Stimulated activated naive CD8-positive, alpha-beta T cell treated with anti-CD3 and anti-CD28 coated beads, Interleukin-15, amount 100 ng/mL, for 72 hours (primary cell): ENCODE measurements around the gene PPP3R2.
A peak's percentile ranks its signal among the peaks of the same experiment; 100 is the strongest.
"Not testable (repeated sequence)": the region's sequence is repeated elsewhere in the genome, so short reads cannot be mapped to it uniquely, and the experiment has no call there.

ENCODE experiments used
- ATAC-seq: fragments of 150-1000 bp; cut with Tn5 transposase; 2 replicates; pipeline ENCODE4 v1.10.0; 2021; ENCODE audit warnings: mild to moderate bottlenecking, moderate library complexity
- DNase-seq, 2 donors: peaks; one replicate each; pipeline ENCODE4 v3.0.0; 2021 to 2022
- H3K27ac Mint-ChIP-seq, 2 donors: one replicate each; pipeline ENCODE4 v1.8.0; 2022; ENCODE audit warnings: mild to moderate bottlenecking in 2 of 2, mixed read lengths in 2 of 2, moderate library complexity in 2 of 2
- H3K27me3 Mint-ChIP-seq: one replicate; pipeline ENCODE4 v1.8.0; 2022; ENCODE audit warnings: mixed read lengths
- H3K4me1 Mint-ChIP-seq: one replicate; pipeline ENCODE4 v1.8.0; 2022; ENCODE audit warnings: mild to moderate bottlenecking, mixed read lengths
- H3K4me3 Mint-ChIP-seq, 2 donors: one replicate each; pipeline ENCODE4 v1.8.0; 2022; ENCODE audit warnings: mild to moderate bottlenecking in 2 of 2, mixed read lengths in 2 of 2, moderate library complexity in 1 of 2
- H3K9me3 Mint-ChIP-seq, 2 donors: one replicate each; pipeline ENCODE4 v1.8.0; 2022; ENCODE audit warnings: mixed read lengths in 2 of 2

The PPP3R2 gene

DNA sequence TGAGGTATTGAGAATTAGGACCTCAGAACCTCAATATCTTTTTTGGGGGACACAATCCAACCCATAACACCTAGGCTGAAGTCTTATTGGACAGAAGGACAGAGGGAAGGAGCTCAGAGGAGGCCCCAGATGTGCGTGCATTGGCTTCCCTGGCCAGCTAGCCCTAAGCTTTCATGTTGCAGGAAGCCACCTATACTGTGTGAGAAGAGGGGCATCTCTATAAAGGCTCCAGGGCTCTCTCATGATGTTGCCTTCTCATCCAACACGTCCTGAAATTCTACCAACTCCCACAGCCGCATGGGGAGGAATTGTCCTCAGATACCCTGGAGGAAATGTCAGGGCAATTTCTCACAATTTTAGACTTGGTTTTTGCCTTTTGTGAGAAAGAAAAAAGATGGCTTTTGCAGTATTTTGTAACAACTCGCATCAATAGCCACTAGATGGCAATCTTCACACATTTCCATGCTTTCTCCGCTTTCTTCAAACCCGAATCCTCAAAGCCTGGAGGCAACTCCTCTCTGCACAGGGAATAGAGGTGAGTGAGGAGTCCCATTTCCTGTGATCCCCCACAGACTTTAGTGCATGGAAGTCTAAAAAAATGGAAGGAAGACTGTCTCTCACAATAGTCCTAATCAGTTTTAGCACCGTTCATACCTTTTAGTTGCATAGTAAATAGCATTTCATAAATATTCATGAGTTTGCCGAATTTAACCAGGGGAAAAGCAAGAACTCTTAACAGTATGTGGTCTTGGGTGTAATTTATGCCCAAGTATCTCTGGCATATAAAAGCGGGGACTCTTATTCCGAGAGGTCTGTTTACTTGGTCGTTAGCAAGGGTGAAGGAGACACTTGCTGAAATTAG is 7.4 kb upstream of the PPP3R2 start:
- ATAC-seq (peak; percentile 52), DNase-seq (peak; percentile 6 to 10)
- H3K4me1 Mint-ChIP-seq, result no peaks in the 10 kb centered on the region
- no peak overlapping the region for H3K27ac Mint-ChIP-seq
- H3K4me3 Mint-ChIP-seq, result no peak overlapping the region
- no peaks in the 10 kb centered on the region for H3K9me3 Mint-ChIP-seq
- H3K27me3 Mint-ChIP-seq, result no peaks in the 10 kb centered on the region

DNA sequence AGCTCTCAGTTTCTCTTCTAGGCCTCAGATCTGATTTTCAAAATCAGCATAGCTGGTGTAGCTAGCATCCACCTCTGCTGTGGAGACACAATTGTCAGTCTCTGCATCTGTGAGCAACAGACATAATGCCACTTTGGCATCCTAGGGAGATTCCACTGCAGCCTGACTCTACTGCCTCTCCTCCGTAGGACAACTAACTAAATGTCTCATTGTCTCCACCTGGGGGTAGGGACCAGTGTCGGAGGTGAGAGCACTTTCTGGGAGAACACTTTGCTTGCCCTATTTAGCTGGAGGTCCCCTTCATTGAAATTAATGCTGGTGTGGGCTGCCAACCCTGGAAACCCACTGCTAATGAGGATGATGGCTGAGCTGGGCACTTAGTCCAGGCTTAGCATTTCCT is 1.4 kb downstream of the PPP3R2 start:
- Mint-ChIP-seq H3K27ac (no peak overlapping the region), H3K9me3 (no peaks in the 10 kb centered on the region), H3K27me3 (no peaks in the 10 kb centered on the region), H3K4me1 (no peaks in the 10 kb centered on the region), H3K4me3 (no peak overlapping the region)
- no peak for DNase-seq
- ATAC-seq, result no peak

DNA sequence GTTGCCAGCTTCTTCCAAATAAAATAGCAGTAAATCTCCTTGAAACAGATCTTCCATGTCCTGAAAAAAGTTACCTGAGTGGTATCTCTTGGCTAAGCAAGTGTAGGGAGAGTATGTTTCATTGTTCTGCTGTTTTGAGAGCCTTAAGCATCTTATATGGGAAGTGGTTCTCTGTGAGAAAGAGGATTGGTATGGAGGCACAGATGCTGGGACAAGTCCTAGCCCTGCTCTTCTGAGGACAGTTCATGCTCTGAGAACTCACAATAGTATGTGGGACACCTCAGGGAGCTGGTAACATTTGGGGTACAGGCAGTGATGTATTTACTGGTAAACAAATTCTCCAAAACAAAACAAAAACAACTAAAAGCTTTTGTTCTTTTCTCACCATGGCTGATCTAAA is 2.0 kb downstream of the PPP3R2 start:
- no peaks in the 10 kb centered on the region for H3K4me1 Mint-ChIP-seq
- no peak for ATAC-seq
- no peak overlapping the region for H3K4me3 Mint-ChIP-seq
- H3K27ac Mint-ChIP-seq, result no peak overlapping the region
- H3K9me3 Mint-ChIP-seq, result no peaks in the 10 kb centered on the region
- DNase-seq, result no peak
- H3K27me3 Mint-ChIP-seq, result no peaks in the 10 kb centered on the region

DNA sequence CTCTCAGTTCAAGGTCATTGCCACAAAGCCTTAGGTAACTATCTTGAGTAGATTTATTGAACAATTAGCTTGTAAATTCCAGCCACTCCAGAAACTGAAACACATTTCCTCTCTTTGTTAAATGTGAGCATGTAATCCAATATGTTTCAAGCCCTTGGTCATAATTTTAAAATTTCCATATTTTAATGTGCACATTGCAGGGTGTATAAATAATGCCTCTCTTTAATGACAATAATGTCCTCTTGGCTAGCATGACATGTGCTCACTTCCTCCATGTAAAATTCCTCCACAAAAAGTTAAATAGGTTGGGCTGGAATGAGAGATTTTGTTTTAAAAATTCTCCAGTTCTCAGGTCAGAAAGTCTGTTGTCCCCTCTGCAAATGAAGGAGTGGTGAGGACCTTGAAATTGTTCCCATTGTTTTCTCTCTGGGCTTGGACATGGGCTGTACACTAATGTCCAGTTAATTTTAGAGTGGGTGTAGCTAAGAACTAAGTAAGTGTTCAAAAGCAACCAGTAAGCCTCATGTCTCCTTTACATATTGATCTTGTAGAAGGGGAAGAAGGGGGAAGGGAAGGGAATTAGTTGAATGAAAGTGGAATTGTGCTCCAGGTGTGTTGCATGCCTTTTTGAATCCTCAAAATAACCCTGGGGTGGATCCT is 2.9 kb downstream of the PPP3R2 start:
- H3K9me3 Mint-ChIP-seq, result no peaks in the 10 kb centered on the region
- ATAC-seq (no peak), DNase-seq (no peak)
- no peaks in the 10 kb centered on the region for H3K27me3 Mint-ChIP-seq
- H3K4me1 Mint-ChIP-seq, result peaks cover 2% of the 10 kb centered on the region
- H3K27ac Mint-ChIP-seq, result no peak overlapping the region
- no peak overlapping the region for H3K4me3 Mint-ChIP-seq

DNA sequence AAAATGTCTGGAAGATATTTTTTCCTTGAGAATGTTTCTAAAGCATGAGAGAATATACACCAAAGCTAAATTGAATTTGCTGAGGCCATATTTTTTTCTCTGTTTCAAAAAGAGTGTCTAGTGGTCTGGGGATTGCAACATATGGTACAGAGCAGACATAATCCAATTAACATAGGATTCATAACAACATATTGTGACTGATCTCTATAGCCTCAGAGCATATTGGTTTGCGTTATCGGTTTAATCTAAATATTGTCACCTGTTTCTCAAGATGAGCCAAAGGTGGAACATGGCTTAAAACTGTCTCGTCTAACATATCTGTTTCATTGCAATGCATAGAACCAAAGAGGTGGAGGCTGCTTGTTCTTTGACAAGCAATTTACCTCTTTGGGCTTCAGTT is 3.9 kb downstream of the PPP3R2 start:
- H3K4me1 Mint-ChIP-seq, result peaks cover 12% of the 10 kb centered on the region
- H3K27ac Mint-ChIP-seq, result no peak overlapping the region
- peaks cover 0 to 3% of the 10 kb centered on the region in 2 donors for H3K9me3 Mint-ChIP-seq
- no peaks in the 10 kb centered on the region for H3K27me3 Mint-ChIP-seq
- H3K4me3 Mint-ChIP-seq, result no peak overlapping the region
- DNase-seq (no peak), ATAC-seq (no peak)

DNA sequence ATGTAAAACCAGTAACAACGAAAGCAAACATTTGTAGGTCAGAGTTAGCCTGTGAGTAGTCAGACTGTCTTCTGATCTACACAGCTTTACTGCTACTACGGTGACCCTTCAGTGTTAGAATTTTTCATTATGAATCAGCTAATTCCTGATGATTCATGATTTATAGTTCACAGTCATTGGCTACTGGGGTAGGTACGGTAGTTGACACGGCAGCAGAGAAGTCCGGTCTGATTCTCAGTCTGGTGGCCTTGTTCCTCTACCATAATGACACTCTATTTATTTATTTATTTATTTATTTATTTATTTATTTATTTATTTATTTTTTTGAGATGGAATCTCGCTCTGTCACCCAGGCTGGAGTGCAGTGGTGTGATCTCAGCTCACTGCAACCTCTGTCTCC is 4.7 kb downstream of the PPP3R2 start:
- Mint-ChIP-seq H3K4me1 (peaks cover 14% of the 10 kb centered on the region), H3K9me3 (peaks cover 0 to 11% of the 10 kb centered on the region in 2 donors)
- ATAC-seq, H3K27me3 Mint-ChIP-seq, DNase-seq, H3K4me3 Mint-ChIP-seq, H3K27ac Mint-ChIP-seq: not testable (repeated sequence)

DNA sequence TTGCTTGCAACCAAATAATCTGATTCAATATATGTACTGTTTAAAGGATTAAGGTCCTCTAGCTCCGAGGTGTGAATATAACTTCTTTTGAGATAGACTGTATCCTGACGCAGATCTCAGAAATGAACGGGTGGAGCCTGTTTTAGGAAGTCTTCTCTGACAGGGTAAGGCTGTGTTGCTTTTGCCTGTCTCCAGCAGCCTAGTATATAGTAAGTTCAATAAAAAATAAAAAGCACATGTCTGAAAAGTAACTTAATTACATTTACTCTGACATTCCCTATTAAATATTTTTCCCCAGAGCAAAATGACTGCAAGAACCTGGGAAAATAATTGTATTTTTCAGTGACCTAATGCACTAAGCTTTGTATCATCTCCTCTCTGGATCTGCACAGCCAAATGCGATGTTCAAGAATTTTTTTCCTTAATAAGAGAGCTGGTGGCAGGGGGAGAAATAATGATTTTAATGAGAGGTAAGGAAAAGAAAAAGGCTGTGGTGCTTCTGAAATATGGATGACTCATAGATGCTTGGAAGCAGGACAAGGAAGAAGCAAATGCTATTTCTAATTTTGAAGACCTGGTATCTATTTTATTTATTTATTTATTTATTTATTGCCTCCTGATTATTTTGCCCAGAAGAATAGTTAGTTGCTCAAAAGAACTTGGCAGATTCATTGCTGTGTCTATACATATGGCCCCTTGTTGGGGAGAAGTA is 7.3 kb downstream of the PPP3R2 start:
- H3K4me3 Mint-ChIP-seq, result no peak overlapping the region
- peaks cover 0 to 14% of the 10 kb centered on the region in 2 donors for H3K9me3 Mint-ChIP-seq
- H3K27me3 Mint-ChIP-seq, result no peaks in the 10 kb centered on the region
- DNase-seq (no peak), ATAC-seq (no peak)
- no peak overlapping the region for H3K27ac Mint-ChIP-seq
- H3K4me1 Mint-ChIP-seq, result peaks cover 14% of the 10 kb centered on the region

DNA sequence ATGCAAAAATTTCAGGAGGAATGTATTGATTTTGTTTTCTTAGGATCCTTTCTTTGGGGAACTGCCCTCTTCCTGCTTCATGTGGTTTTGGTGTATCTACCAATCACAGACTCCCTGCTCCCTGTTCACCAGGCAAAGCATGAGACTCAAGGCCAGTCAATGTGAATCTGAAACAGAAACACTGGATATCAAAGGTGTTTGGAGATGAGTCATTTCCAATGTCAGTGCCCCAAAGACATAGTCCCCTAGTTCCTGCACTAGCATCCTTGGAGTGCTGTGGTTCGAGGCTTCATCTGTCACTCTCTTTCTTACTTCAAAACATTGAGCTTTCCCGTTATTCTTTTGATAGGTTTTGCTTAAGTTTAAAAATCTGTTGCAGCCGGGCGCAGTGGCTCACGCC is 8.1 kb downstream of the PPP3R2 start:
- Mint-ChIP-seq H3K4me1 (peaks cover 14% of the 10 kb centered on the region), H3K9me3 (peaks cover 0 to 14% of the 10 kb centered on the region in 2 donors), H3K27ac (no peak overlapping the region), H3K4me3 (no peak overlapping the region), H3K27me3 (no peaks in the 10 kb centered on the region)
- ATAC-seq, result peak; percentile 96
- peak in 1 of 2 donors; percentile 19 for DNase-seq

DNA sequence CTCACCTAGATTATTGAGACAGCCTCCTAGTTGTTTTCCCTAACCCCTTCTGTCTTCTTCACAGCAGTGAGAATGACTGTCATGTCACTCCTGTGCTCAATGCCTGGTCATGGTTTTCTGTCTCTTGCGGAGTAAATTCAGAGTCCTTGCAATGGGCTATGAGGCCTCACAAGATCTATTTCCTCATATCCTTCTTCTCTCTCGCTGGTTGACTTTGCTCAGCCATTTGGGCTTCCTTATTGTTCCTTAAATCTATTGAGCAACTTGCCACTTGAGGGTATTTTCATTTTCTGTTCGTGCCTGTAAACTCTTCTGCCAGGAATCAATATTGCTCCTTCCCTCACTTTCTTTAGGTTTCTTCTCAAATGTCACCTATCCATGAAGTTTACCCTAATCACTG is 9.0 kb downstream of the PPP3R2 start:
- Mint-ChIP-seq H3K4me1 (peaks cover 14% of the 10 kb centered on the region), H3K27me3 (no peaks in the 10 kb centered on the region), H3K27ac (no peak overlapping the region), H3K9me3 (peaks cover 0 to 14% of the 10 kb centered on the region in 2 donors), H3K4me3 (no peak overlapping the region)
- DNase-seq (no peak), ATAC-seq (no peak)

DNA sequence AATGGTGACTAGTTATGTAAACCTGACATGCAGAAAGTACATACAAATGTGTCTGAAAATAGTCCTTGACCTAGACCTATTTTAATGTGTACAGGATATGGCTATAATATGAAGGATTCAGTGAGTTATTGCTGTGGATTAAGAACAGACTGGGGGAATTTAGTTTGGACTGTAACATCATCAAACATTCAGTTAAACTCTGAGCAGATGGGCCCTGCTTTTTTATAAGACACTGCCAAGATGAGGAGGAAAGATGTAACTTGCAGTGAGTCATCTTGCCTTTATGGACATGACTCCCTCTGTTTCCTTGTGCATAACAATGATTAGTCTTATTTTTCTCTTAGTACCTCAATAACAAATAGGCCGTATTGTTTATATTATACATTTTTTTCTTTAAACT is 12.2 kb downstream of the PPP3R2 start:
- H3K9me3 Mint-ChIP-seq, result peaks cover 0 to 14% of the 10 kb centered on the region in 2 donors
- no peak for ATAC-seq
- peaks cover 14% of the 10 kb centered on the region for H3K4me1 Mint-ChIP-seq
- DNase-seq, result no peak
- H3K27me3 Mint-ChIP-seq, result no peaks in the 10 kb centered on the region
- no peak overlapping the region for H3K4me3 Mint-ChIP-seq
- no peak overlapping the region for H3K27ac Mint-ChIP-seq

DNA sequence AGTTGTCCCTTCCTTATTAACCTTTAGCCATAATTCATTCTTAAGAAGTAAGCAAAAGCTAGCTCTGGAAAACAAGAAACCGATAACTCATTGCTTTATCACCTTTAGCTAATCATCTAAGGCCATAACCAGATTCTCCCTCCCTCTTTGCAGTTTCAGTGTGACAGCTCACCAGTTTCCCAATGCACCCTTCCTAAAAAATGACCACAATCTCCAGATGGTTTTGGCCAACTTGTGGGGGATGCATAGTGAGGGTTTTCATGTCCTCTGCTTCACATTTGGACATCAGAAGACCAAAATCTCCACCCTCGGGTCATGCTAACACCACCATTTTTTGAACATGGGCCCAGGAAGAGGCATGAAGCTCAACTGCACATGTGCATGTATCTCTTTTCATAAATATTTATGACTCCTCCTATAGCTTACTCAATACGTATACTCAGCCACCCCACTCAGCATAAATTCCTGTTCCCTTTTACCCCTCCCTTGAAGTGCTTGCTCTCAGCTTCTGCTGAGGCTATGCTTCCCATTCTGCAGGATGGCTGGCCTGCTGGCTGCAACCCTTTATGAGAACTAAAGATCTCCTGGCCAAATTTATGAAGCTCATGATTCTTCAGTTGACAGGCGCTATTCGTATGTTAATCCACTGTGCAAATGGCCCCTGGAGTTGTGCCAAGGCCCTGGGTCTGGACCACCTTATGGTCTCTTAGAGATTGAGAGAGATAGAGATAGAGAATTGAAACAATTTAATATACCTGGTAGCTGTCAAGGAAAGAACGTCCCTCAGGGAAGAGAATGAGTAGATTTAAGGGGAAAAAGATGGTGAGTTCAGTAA is 14.8 kb downstream of the PPP3R2 start:
- peaks cover 0 to 2% of the 10 kb centered on the region in 2 donors for H3K9me3 Mint-ChIP-seq
- no peak overlapping the region for H3K27ac Mint-ChIP-seq
- ATAC-seq (no peak), DNase-seq (no peak)
- no peak overlapping the region for H3K4me3 Mint-ChIP-seq
- H3K27me3 Mint-ChIP-seq, result no peaks in the 10 kb centered on the region
- no peaks in the 10 kb centered on the region for H3K4me1 Mint-ChIP-seq

DNA sequence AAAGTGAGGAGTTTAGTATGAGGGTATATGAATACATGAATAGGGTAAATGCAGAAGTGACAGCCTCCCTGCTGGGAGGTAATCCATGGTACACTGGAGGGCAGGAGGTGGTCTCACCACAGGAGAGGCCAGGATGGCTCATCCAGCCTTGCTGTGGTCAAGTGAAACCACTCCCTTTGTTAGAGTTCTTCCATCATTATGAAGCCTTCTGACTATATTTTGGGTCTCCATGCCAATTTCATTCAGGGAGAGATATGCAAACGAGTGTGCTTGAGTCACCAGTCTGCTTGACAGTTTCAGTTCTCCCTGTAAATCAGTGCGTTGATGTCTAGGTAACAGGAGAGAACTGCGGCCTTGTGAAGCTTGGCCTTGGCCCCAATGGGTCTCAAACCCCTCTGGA is 16.4 kb downstream of the PPP3R2 start:
- ATAC-seq (no peak), DNase-seq (no peak)
- Mint-ChIP-seq H3K27me3 (no peaks in the 10 kb centered on the region), H3K9me3 (no peaks in the 10 kb centered on the region), H3K4me1 (peaks cover 10% of the 10 kb centered on the region), H3K27ac (no peak overlapping the region), H3K4me3 (no peak overlapping the region)

DNA sequence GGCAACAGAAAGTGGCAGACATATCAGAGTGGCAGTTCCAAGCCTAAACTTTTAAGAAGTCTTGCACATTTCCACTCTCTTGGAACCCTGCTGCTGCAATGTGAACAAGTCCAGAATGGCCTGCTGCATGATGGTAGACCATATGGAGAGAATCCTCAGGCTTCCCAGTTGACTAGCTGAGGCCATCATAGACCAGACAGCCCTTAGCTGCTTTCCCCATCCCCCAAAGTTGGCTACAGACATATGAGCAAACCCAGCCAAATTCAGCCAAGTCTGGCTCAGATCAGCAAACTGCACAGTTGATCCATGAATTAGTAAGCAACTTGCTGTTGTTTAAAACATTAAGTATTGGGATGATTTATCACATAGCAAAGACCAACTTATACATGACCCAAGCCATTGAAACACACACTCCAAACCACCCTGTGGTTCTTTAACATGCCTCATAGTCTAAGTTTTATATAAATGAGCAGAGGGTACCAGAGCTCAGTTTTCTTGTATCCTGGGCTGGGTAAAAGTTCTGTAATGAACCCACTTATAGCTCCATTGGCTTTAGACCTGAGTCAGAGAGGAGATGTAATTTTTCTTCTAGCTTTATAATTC is 19.9 kb downstream of the PPP3R2 start:
- Mint-ChIP-seq H3K4me3 (no peak overlapping the region), H3K9me3 (no peaks in the 10 kb centered on the region), H3K27ac (no peak overlapping the region), H3K4me1 (peaks cover 46% of the 10 kb centered on the region), H3K27me3 (no peaks in the 10 kb centered on the region)
- ATAC-seq, result no peak
- DNase-seq, result no peak

DNA sequence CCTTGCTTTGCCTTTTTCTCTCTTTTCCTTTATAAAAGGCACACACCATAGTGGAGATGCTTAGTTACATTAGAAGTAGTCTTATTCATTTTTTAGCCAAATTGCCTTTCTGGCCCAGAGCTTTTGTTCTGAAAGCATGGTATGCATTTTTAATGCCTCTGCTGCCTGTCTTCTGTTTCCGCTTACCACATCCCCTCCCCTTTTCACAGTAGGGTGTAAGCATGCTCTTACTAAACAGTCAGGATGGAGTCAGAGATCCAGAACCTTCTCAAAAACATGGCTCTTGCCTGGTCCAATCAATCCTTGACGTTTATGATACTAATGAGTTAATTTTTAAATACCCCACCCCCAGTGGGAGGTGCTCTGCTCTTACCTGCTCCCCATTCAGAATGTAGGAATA is 22.5 kb downstream of the PPP3R2 start:
- no peaks in the 10 kb centered on the region for H3K27me3 Mint-ChIP-seq
- no peak overlapping the region for H3K27ac Mint-ChIP-seq
- no peak for DNase-seq
- peak; percentile 60 for ATAC-seq
- peaks cover 48% of the 10 kb centered on the region for H3K4me1 Mint-ChIP-seq
- no peak overlapping the region for H3K4me3 Mint-ChIP-seq
- H3K9me3 Mint-ChIP-seq, result no peaks in the 10 kb centered on the region

DNA sequence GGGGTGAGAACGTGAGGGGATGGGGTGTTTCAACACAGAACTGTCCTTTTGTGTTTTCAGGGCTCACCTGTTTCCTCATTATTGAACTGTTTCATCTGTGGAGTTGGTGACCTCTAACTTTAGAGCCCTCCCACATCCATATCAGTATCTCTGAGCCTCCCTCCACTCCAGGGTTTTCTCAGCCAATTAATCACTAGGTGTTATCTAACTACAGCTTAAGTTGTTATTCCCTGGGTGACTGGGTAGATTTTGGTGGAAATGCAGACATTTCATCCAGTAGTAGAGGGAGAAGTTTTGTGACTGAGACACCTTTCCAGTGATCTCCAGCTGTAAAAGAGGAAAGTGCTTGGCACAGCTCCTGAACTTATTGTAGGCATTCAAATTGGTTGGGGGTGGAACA is 23.7 kb downstream of the PPP3R2 start:
- H3K27me3 Mint-ChIP-seq, result no peaks in the 10 kb centered on the region
- no peak overlapping the region for H3K27ac Mint-ChIP-seq
- H3K4me3 Mint-ChIP-seq, result no peak overlapping the region
- no peak for DNase-seq
- H3K9me3 Mint-ChIP-seq, result no peaks in the 10 kb centered on the region
- peaks cover 48% of the 10 kb centered on the region for H3K4me1 Mint-ChIP-seq
- no peak for ATAC-seq
